WI38 (cell line): ENCODE measurements around the gene OR52D1.

Experiments used
- H3K4me3 ChIP-seq: 2 replicates; pipeline ENCODE4 v1.5.1; 2011; ENCODE audit warnings: low read depth, mild to moderate bottlenecking, control low read depth, low read length
- TF ChIP-seq, protein P1 (sequence below): IDR thresholded peaks from 2 replicates; pipeline ENCODE4 v1.5.1; 2012; ENCODE audit warnings: low read depth, mild to moderate bottlenecking, control low read depth, low read length

OR52D1 gene

DNA sequence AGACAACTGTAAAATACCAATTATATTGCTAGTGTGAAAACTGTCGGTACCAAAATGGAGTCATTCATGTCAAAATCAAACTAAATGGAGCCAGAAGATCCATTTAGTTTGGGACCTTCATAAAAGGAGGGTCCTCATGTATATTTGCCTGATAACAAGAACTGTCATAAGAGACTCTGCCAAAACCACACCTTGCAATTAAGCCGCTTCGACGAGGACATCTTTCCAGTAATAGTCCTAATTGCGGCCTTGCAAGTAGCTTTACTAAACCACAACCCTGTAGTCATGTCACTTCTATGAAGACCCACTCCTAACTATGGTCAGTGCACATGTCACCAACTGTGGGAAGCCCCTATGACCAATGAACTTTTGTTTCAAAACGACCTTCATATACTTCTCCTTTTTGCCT is 11.9 kb downstream of the OR52D1 start:
- no peak overlapping the region for H3K4me3 ChIP-seq
- TF ChIP-seq, protein P1, sequence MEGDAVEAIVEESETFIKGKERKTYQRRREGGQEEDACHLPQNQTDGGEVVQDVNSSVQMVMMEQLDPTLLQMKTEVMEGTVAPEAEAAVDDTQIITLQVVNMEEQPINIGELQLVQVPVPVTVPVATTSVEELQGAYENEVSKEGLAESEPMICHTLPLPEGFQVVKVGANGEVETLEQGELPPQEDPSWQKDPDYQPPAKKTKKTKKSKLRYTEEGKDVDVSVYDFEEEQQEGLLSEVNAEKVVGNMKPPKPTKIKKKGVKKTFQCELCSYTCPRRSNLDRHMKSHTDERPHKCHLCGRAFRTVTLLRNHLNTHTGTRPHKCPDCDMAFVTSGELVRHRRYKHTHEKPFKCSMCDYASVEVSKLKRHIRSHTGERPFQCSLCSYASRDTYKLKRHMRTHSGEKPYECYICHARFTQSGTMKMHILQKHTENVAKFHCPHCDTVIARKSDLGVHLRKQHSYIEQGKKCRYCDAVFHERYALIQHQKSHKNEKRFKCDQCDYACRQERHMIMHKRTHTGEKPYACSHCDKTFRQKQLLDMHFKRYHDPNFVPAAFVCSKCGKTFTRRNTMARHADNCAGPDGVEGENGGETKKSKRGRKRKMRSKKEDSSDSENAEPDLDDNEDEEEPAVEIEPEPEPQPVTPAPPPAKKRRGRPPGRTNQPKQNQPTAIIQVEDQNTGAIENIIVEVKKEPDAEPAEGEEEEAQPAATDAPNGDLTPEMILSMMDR = no peak

- no peak overlapping the region for H3K4me3 ChIP-seq
- TF ChIP-seq, protein P1 = no peak
Measured at GRCh38 chr11:5504403-5504921, 16.0 kb downstream of the OR52D1 start.

- TF ChIP-seq, protein P1 = no peak
- no peak overlapping the region for H3K4me3 ChIP-seq
Measured at GRCh38 chr11:5505363-5506048, 17.0 kb downstream of the OR52D1 start.

GRCh38 chr11:5507177-5507932 is 18.9 kb downstream of the OR52D1 start:
- TF ChIP-seq, protein P1 = no peak
- no peak overlapping the region for H3K4me3 ChIP-seq

- TF ChIP-seq, protein P1 = no peak
Measured at GRCh38 chr11:5507933-5508305, 19.4 kb downstream of the OR52D1 start.

DNA sequence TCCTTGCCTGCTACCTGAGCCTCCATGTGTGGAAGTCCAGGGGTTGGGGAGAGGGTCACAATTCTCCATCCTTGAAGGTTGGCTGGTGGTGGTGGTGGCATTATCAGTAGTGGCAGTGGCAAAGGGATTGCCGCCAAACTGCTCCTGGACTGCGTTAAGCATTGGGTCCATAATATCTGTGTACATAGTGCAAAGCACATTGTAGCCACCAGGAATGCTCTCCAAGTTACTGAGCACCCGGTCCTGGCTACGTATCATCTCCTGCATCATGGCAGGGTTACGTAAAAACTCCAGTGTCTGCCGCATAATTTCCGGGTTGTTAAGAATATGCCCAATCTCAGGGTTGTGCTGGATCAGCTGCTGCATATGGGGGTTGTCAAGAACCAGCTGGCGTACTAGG is 20.1 kb downstream of the OR52D1 start:
- TF ChIP-seq, protein P1 = 0 out of 2 replicates have a peak, but pooled peaks have one; percentile 2
- H3K4me3 ChIP-seq = no peak overlapping the region

More at GRCh38 chr11:5507933-5508305, 19.4 kb downstream of the OR52D1 start:
- no peak overlapping the region for H3K4me3 ChIP-seq

- TF ChIP-seq, protein P1 = no peak
- H3K4me3 ChIP-seq = no peak within 1 kb of the TSS
Measured at GRCh38 chr11:5509803-5510202, 21.3 kb downstream of the OR52D1 start, which contains the start of gene UBQLN3. TSS of gene UBQLN3 (minus strand) at chr11:5509957. CDS start at chr11:5509558, 399 bp downstream.
